Peyer's patch (tissue), 4 donors: Measurements from ENCODE around the gene FKBP8. TPM values are rescaled to one million over a fixed set of nuclear protein-coding genes. Genes with fewer than 3 reads are reported as not detected.

Experiments used
- DNase-seq, 3 donors: peaks; one replicate each; pipeline ENCODE4 v3.0.0-alpha.2; 2017 to 2019
- H3K27ac ChIP-seq, 4 donors: fragments of 200-600 bp; sonication (generic); one replicate each; pipeline ENCODE4 v1.5.1; 2016 to 2019
- H3K27me3 ChIP-seq, 2 donors: fragments of 200-600 bp; sonication (generic); one replicate each; pipeline ENCODE4 v1.5.1; 2019
- H3K36me3 ChIP-seq, 3 donors: fragments of 200-600 bp; sonication (generic); one replicate each; pipeline ENCODE4 v1.5.1; 2016 to 2019
- H3K4me1 ChIP-seq, 4 donors: fragments of 200-600 bp; sonication (generic); one replicate each; pipeline ENCODE4 v1.5.1; 2016 to 2019
- H3K4me3 ChIP-seq, 4 donors: fragments of 200-600 bp; sonication (generic); 1 replicate in 3 of 4; 2 replicates in 1 of 4; pipeline ENCODE4 v1.5.1; 2016 to 2019; ENCODE audit warnings: mild to moderate bottlenecking in 1 of 4
- H3K9me3 ChIP-seq, 4 donors: fragments of 200-600 bp; sonication (generic); one replicate each; pipeline ENCODE4 v1.5.1; 2016 to 2019; ENCODE audit warnings: mild to moderate bottlenecking in 1 of 4
- CTCF ChIP-seq, 6 experiments: fragments of 450-650 bp in 4 of 6; fragments of 200-600 bp in 2 of 6; sonication (generic) in 1 of 6; IDR thresholded peaks; one replicate each; pipeline ENCODE4 v1.5.1; 2017 to 2019; ENCODE audit warnings: antibody characterized with exemption in 6 of 6, mild to moderate bottlenecking in 3 of 6, moderate library complexity in 1 of 6
- POLR2A ChIP-seq, 2 donors: fragments of 450-650 bp; IDR thresholded peaks; one replicate each; pipeline ENCODE4 v1.5.1; 2017; ENCODE audit warnings: antibody characterized with exemption in 2 of 2, mild to moderate bottlenecking in 2 of 2, moderate library complexity in 2 of 2
- total RNA-seq, 4 donors: library from RNA; depleted of rRNA; stranded (reverse); fragments of >200 nt; gene quantifications; one replicate each; pipeline ENCODE4 v1.1.0, GENCODE V29; 2016

FKBP8 gene
- total RNA-seq, 4 donors from 2014 or later = 231 to 333 (median 264) TPM

GRCh38 chr19:18500376-18500775 lies 43.0 kb downstream of the FKBP8 start:
- no peak overlapping the region for H3K4me3 ChIP-seq
- no peaks in the 10 kb centered on the region for H3K36me3 ChIP-seq
- H3K27ac ChIP-seq = peak overlapping the region in 3 of 4 donors; percentile 21 to 91 (median 38)
- no peaks in the 10 kb centered on the region for H3K27me3 ChIP-seq
- no peak for DNase-seq
- H3K4me1 ChIP-seq = peaks cover 12 to 98% (median 49%) of the 10 kb centered on the region in 4 donors
- TF ChIP-seq CTCF (IDR thresholded peaks at IDR 0.05) (no peak), POLR2A (IDR thresholded peaks at IDR 0.05) (no peak)
- H3K9me3 ChIP-seq = no peaks in the 10 kb centered on the region

- H3K36me3 ChIP-seq = no peaks in the 10 kb centered on the region
- peak overlapping the region; percentile 1 to 64 (median 46) for H3K27ac ChIP-seq
- no peaks in the 10 kb centered on the region for H3K27me3 ChIP-seq
- H3K9me3 ChIP-seq = no peaks in the 10 kb centered on the region
- TF ChIP-seq CTCF (IDR thresholded peaks at IDR 0.05) (no peak), POLR2A (IDR thresholded peaks at IDR 0.05) (no peak)
- peaks cover 6 to 97% (median 46%) of the 10 kb centered on the region in 4 donors for H3K4me1 ChIP-seq
- H3K4me3 ChIP-seq = no peak overlapping the region
- no peak for DNase-seq
These were observed 44.2 kb downstream of the FKBP8 start for GRCh38 chr19:18499055-18499775.

GRCh38 chr19:18496980-18497256 lies 46.5 kb downstream of the FKBP8 start:
- Histone ChIP-seq H3K27ac (peak overlapping the region in 3 of 4 donors; percentile 67 to 76 (median 68)), H3K4me1 (peaks cover 4 to 94% (median 34%) of the 10 kb centered on the region in 4 donors)
- TF ChIP-seq CTCF (IDR thresholded peaks at IDR 0.05) (no peak), POLR2A (IDR thresholded peaks at IDR 0.05) (no peak)

GRCh38 chr19:18496167-18496979 lies 47.0 kb downstream of the FKBP8 start:
- Histone ChIP-seq H3K9me3 (no peaks in the 10 kb centered on the region), H3K4me1 (peaks cover 4 to 92% (median 31%) of the 10 kb centered on the region in 4 donors), H3K36me3 (no peaks in the 10 kb centered on the region), H3K27ac (peak overlapping the region; percentile 54 to 76 (median 68)), H3K4me3 (peak overlapping the region in 2 of 4 donors; percentile 15 to 21), H3K27me3 (no peaks in the 10 kb centered on the region)
- TF ChIP-seq CTCF (IDR thresholded peaks at IDR 0.05) (peak in 2 of 6 experiments; percentile 13 to 27), POLR2A (IDR thresholded peaks at IDR 0.05) (no peak)
- DNase-seq = peak; percentile 42 to 76 (median 75)

More at GRCh38 chr19:18496980-18497256, 46.5 kb downstream of the FKBP8 start:
- no peaks in the 10 kb centered on the region for H3K9me3 ChIP-seq
- no peaks in the 10 kb centered on the region for H3K27me3 ChIP-seq
- no peak for DNase-seq
- H3K4me3 ChIP-seq = no peak overlapping the region
- no peaks in the 10 kb centered on the region for H3K36me3 ChIP-seq

- DNase-seq = no peak
- Histone ChIP-seq H3K27me3 (no peaks in the 10 kb centered on the region), H3K9me3 (no peaks in the 10 kb centered on the region), H3K36me3 (no peaks in the 10 kb centered on the region), H3K4me1 (peaks cover 4 to 82% (median 26%) of the 10 kb centered on the region in 4 donors), H3K4me3 (peak overlapping the region in 2 of 4 donors; percentile 15 to 21), H3K27ac (peak overlapping the region; percentile 54 to 76 (median 68))
- TF ChIP-seq POLR2A (IDR thresholded peaks at IDR 0.05) (no peak), CTCF (IDR thresholded peaks at IDR 0.05) (no peak)
These were observed 48.0 kb downstream of the FKBP8 start for GRCh38 chr19:18495204-18495911.
